Endodermal cell (in vitro differentiated cells): ENCODE measurements around the gene MOB1B. TPM values are rescaled to one million over a fixed set of nuclear protein-coding genes. Genes with fewer than 3 reads are reported as not detected.
A peak's percentile ranks its signal among the peaks of the same experiment; 100 is the strongest.

Source experiments
- DNase-seq: peaks from one replicate; pipeline ENCODE4 v3.0.0-alpha.2; 2017
- H3K27ac ChIP-seq: 2 replicates; pipeline ENCODE4 v1.5.1; 2013; ENCODE audit warnings: mild to moderate bottlenecking, low read depth, low read length, moderate library complexity
- H3K27me3 ChIP-seq: 2 replicates; pipeline ENCODE4 v1.6.1; 2013; ENCODE audit warnings: mild to moderate bottlenecking, low read length, moderate library complexity; ENCODE audit not compliant: insufficient read depth, control insufficient read depth, poor library complexity, severe bottlenecking
- H3K36me3 ChIP-seq: 2 replicates; pipeline ENCODE4 v1.7.0; 2013; ENCODE audit warnings: mild to moderate bottlenecking, low read length, moderate library complexity; ENCODE audit not compliant: control insufficient read depth, insufficient read depth
- H3K4me1 ChIP-seq: one replicate; pipeline ENCODE4 v1.7.0; 2013; ENCODE audit warnings: low read length; ENCODE audit not compliant: control insufficient read depth, insufficient read depth
- H3K4me3 ChIP-seq: 2 replicates; pipeline ENCODE4 v1.5.1; 2013; ENCODE audit warnings: mild to moderate bottlenecking, low read length, moderate library complexity
- H3K9ac ChIP-seq: 2 replicates; pipeline ENCODE4 v1.6.1; 2013; ENCODE audit warnings: mild to moderate bottlenecking, low read length, moderate library complexity; ENCODE audit not compliant: poor library complexity, severe bottlenecking; ENCODE audit errors: extremely low read depth
- H3K9me3 ChIP-seq: 2 replicates; pipeline ENCODE4 v1.6.1; 2013; ENCODE audit warnings: mild to moderate bottlenecking, low read length, moderate library complexity; ENCODE audit not compliant: control insufficient read depth
- H3K27ac Mint-ChIP-seq: 2 replicates; pipeline ENCODE4 v1.8.0; 2020; ENCODE audit warnings: mixed read lengths
- H3K27me3 Mint-ChIP-seq: 2 replicates; pipeline ENCODE4 v1.8.0; 2021; ENCODE audit warnings: mild to moderate bottlenecking, mixed read lengths; ENCODE audit not compliant: insufficient read depth
- H3K36me3 Mint-ChIP-seq: 2 replicates; pipeline ENCODE4 v1.8.0; 2020; ENCODE audit warnings: low read depth, mixed read lengths
- H3K4me1 Mint-ChIP-seq: 2 replicates; pipeline ENCODE4 v1.8.0; 2020; ENCODE audit warnings: mixed read lengths
- H3K4me3 Mint-ChIP-seq: 2 replicates; pipeline ENCODE4 v1.8.0; 2020; ENCODE audit warnings: mild to moderate bottlenecking, moderate library complexity, mixed read lengths
- H3K9me3 Mint-ChIP-seq: 2 replicates; pipeline ENCODE4 v1.8.0; 2020; ENCODE audit warnings: mild to moderate bottlenecking, mixed read lengths
- CTCF ChIP-seq: fragments of 200-600 bp; sonication (generic); conservative IDR thresholded peaks from 2 replicates; pipeline ENCODE4 v1.5.0; 2021; ENCODE audit warnings: antibody characterized with exemption, mild to moderate bottlenecking
- WGBS, 2 experiments: methylation state at CpG; one replicate each; pipeline versions ENCODE4 v1.1.5 to v1.1.7; 2013; ENCODE audit warnings: missing lambda C conversion rate in 2 of 2, mixed read lengths in 1 of 2; ENCODE audit not compliant: insufficient coverage in 1 of 2, insufficient read length in 1 of 2; 5-methylcytosine and 5-hydroxymethylcytosine counted together
- total RNA-seq, 2 donors: library from RNA; stranded (reverse); fragmentation: NEBNext Ultra II Directional in 1 of 2; extraction: Animal tissue kit (Norgen Biotek cat#: 25700) in 1 of 2; gene quantifications; 2 replicates in 1 of 2; 3 replicates in 1 of 2; pipeline ENCODE4 v1.2.1, GENCODE V29; 2021

MOB1B gene
- total RNA-seq, 2 donors from 2014 or later: 28.7 to 30.5 TPM

DNA sequence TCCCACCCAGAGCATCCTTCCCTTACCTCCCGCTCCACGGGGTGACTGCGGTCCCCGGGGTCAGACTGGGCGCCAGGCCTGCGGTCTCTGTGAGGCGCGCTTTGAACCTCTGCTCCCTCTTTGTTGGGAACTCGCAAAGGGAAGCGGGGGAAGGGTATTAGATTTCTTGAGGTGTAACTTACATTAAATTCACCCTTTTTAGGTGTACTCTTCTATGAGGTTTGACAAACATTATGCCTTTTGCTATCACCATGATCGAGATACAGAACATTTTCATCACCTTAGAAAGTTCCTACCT lies 91.8 kb downstream of the MOB1B start:
- Histone ChIP-seq H3K9me3 (peaks cover 5% of the 10 kb centered on the region), H3K36me3 (peaks cover 16% of the 10 kb centered on the region), H3K9ac (peak overlapping the region; percentile 86), H3K4me1 (no peaks in the 10 kb centered on the region), H3K4me3 (peak overlapping the region; percentile 89), H3K27me3 (no peaks in the 10 kb centered on the region), H3K27ac (peak overlapping the region; percentile 85)
- Mint-ChIP-seq H3K27ac (peak overlapping the region; percentile 94), H3K36me3 (peaks cover 17% of the 10 kb centered on the region), H3K27me3 (no peaks in the 10 kb centered on the region), H3K9me3 (peaks cover 7% of the 10 kb centered on the region), H3K4me1 (peaks cover 27% of the 10 kb centered on the region), H3K4me3 (peak overlapping the region; percentile 88)
- no peak for TF ChIP-seq CTCF
- WGBS, 2 experiments: 4 to 14% methylated on average over 1 to 10 of the region's 11 CpGs
- DNase-seq: no peak

DNA sequence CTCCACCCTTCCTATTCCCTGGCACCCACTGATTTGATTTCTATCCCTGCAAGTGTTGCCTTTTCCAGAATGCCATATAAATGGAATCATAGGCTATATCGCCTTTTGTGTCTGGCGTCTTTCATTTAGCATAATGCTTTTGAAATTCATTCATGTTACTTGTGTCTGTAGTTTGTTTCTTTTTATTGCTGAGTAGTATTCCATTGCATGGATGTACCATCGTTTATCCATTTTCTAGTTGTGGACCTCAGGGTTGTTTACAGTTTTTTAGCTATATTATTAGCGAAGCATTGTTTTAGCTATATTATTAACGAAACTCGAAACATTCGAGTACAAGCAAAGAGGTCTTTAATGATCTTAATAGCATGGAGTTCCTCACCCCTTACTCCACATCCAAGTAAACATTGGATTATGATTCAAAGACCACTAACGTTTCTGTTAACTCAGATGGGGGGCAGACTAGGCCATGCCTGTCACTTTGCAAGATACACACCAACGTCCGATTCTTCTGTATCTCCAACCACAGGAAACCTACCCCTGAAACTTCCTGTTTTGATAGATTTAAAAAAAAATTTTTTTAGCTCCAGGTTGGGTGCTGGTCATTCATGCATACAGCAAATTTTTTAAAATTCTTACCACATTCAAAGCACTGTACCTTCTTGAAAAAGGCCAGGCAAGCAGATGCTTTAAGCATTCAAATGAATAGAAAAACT lies 92.4 kb downstream of the MOB1B start:
- Mint-ChIP-seq H3K27ac (peak overlapping the region; percentile 94), H3K4me1 (peaks cover 27% of the 10 kb centered on the region), H3K4me3 (peak overlapping the region; percentile 88), H3K9me3 (peaks cover 12% of the 10 kb centered on the region), H3K36me3 (peaks cover 22% of the 10 kb centered on the region), H3K27me3 (no peaks in the 10 kb centered on the region)
- Histone ChIP-seq H3K9me3 (peaks cover 7% of the 10 kb centered on the region), H3K4me3 (peak overlapping the region; percentile 89), H3K27me3 (no peaks in the 10 kb centered on the region), H3K27ac (no peak overlapping the region), H3K4me1 (no peaks in the 10 kb centered on the region), H3K36me3 (peaks cover 19% of the 10 kb centered on the region), H3K9ac (peak overlapping the region; percentile 86)
- no peak for DNase-seq
- no peak for TF ChIP-seq CTCF
- WGBS, 2 experiments: 87% methylated on average over 5 to 10 of the region's 10 CpGs

GRCh38 chr4:70996018-70996360 lies 93.8 kb downstream of the MOB1B start:
- H3K4me1 ChIP-seq: no peaks in the 10 kb centered on the region

More at GRCh38 chr4:70996018-70996360, 93.8 kb downstream of the MOB1B start:
- peak overlapping the region; percentile 88 for H3K4me3 Mint-ChIP-seq
- no peaks in the 10 kb centered on the region for H3K27me3 ChIP-seq
- peaks cover 25% of the 10 kb centered on the region for H3K9me3 Mint-ChIP-seq
- H3K36me3 ChIP-seq: peaks cover 25% of the 10 kb centered on the region
- 84 to 89% methylated on average over 4 of the region's 4 CpGs for WGBS, 2 experiments
- no peak overlapping the region for H3K27ac Mint-ChIP-seq
- H3K27me3 Mint-ChIP-seq: no peaks in the 10 kb centered on the region
- H3K4me3 ChIP-seq: peak overlapping the region; percentile 51
- no peak overlapping the region for H3K27ac ChIP-seq
- peaks cover 33% of the 10 kb centered on the region for H3K36me3 Mint-ChIP-seq
- H3K9me3 ChIP-seq: peaks cover 8% of the 10 kb centered on the region
- H3K4me1 Mint-ChIP-seq: peaks cover 27% of the 10 kb centered on the region
- TF ChIP-seq CTCF: no peak
- DNase-seq: no peak
- H3K9ac ChIP-seq: no peak overlapping the region
